HepG2 (cell line): ENCODE results near the gene RGS19. TPM values are rescaled to one million over a fixed set of nuclear protein-coding genes. Genes with fewer than 3 reads are reported as not detected.

ENCODE experiments used
- ATF6 ChIP-seq: sonication (generic); formaldehyde crosslinking; conservative IDR thresholded peaks from 2 replicates; pipeline ENCODE4 v1.4.0; 2020; ENCODE audit warnings: missing genetic modification reagents
- CAMTA2 ChIP-seq: sonication (generic); formaldehyde crosslinking; IDR thresholded peaks from 2 replicates; pipeline ENCODE4 v1.4.0; 2020; ENCODE audit warnings: mild to moderate bottlenecking, missing genetic modification reagents, borderline replicate concordance
- CSRNP2 ChIP-seq: sonication (generic); formaldehyde crosslinking; conservative IDR thresholded peaks from 2 replicates; pipeline ENCODE4 v1.8.0; 2022; ENCODE audit warnings: low read depth, missing genetic modification reagents
- HBP1 ChIP-seq: IDR thresholded peaks from 2 replicates; pipeline ENCODE4 v1.6.1; 2016; ENCODE audit warnings: low read depth, control low read depth
- KMT2A ChIP-seq: sonication (generic); formaldehyde crosslinking; IDR thresholded peaks from 2 replicates; pipeline ENCODE4 v1.4.0; 2020; ENCODE audit warnings: missing genetic modification reagents
- LRRFIP1 ChIP-seq: sonication (generic); formaldehyde crosslinking; conservative IDR thresholded peaks from 2 replicates; pipeline ENCODE4 v1.4.0; 2020; ENCODE audit warnings: missing genetic modification reagents
- MED1 ChIP-seq: sonication (generic); formaldehyde crosslinking; IDR thresholded peaks from 2 replicates; pipeline ENCODE4 v1.4.0; 2020; ENCODE audit warnings: missing genetic modification reagents
- MYNN ChIP-seq: sonication (generic); formaldehyde crosslinking; IDR thresholded peaks from 2 replicates; pipeline ENCODE4 v1.4.0; 2020; ENCODE audit warnings: mild to moderate bottlenecking, low read depth, missing genetic modification reagents
- PATZ1 ChIP-seq: sonication (generic); formaldehyde crosslinking; IDR thresholded peaks from 2 replicates; pipeline ENCODE4 v1.4.0; 2020; ENCODE audit warnings: missing genetic modification reagents
- SP4 ChIP-seq: sonication (generic); formaldehyde crosslinking; IDR thresholded peaks from 2 replicates; pipeline ENCODE4 v1.8.1; 2023; ENCODE audit warnings: mild to moderate bottlenecking, missing genetic modification reagents
- TGIF2 ChIP-seq: IDR thresholded peaks from 2 replicates; pipeline ENCODE4 v1.6.1; 2016; ENCODE audit warnings: control low read depth, missing compliant biosample characterization
- YEATS4 ChIP-seq: sonication (generic); formaldehyde crosslinking; IDR thresholded peaks from 2 replicates; pipeline ENCODE4 v1.4.0; 2020; ENCODE audit warnings: missing genetic modification reagents, borderline replicate concordance
- ZC3H13 ChIP-seq: sonication (generic); formaldehyde crosslinking; IDR thresholded peaks from 2 replicates; pipeline ENCODE4 v1.8.1; 2023; ENCODE audit warnings: mild to moderate bottlenecking, missing genetic modification reagents, moderate library complexity
- ZNF12 ChIP-seq: sonication (generic); formaldehyde crosslinking; IDR thresholded peaks from 2 replicates; pipeline ENCODE4 v1.5.0; 2020; ENCODE audit warnings: missing genetic modification reagents
- ZNF512 ChIP-seq: sonication (generic); formaldehyde crosslinking; IDR thresholded peaks from 2 replicates; pipeline ENCODE4 v1.4.0; 2020; ENCODE audit warnings: mild to moderate bottlenecking, missing genetic modification reagents
- ZNF546 ChIP-seq: sonication (generic); formaldehyde crosslinking; conservative IDR thresholded peaks from 2 replicates; pipeline ENCODE4 v1.8.1; 2023; ENCODE audit warnings: mild to moderate bottlenecking, missing genetic modification reagents
- ZNF878 ChIP-seq: sonication (generic); formaldehyde crosslinking; IDR thresholded peaks from 2 replicates; pipeline ENCODE4 v1.8.1; 2023; ENCODE audit warnings: mild to moderate bottlenecking, missing genetic modification reagents, moderate library complexity
- ZSCAN9 ChIP-seq: IDR thresholded peaks from 2 replicates; pipeline ENCODE4 v1.6.1; 2016; ENCODE audit warnings: borderline replicate concordance
- polyA plus RNA-seq, 8 experiments: library from polyadenylated mRNA; depleted of rRNA in 3 of 8; stranded (reverse) in 7 of 8; unstranded in 1 of 8; fragments of >200 nt; fragmentation: Illumina TruSeq in 4 of 8; extraction: Trizol in 4 of 8; gene quantifications; 2 replicates each; pipeline versions ENCODE4 v1.2.1 to v1.2.3, GENCODE V29; 2011 to 2016; ENCODE audit warnings: low read depth in 4 of 8, missing spikeins in 1 of 8, mixed read lengths in 1 of 8; ENCODE audit not compliant: insufficient read depth in 1 of 8
- total RNA-seq, 5 experiments: library from RNA; depleted of rRNA; stranded (reverse); fragments of >200 nt; fragmentation: Illumina TruSeq; extraction: Trizol; gene quantifications; 2 replicates each; pipeline ENCODE4 v1.2.3, GENCODE V29; 2016; ENCODE audit warnings: low read depth in 1 of 5

The RGS19 gene
- total and polyA plus RNA-seq, 2 of the 13 experiments (the other 11 are each of a cell fraction or from before 2014, with no cell fraction given): 10.7 to 11.9 TPM

GRCh38 chr20:64079273-64080012 is at the start of gene RGS19 (continued):
- no peak for TF ChIP-seq HBP1 (CRISPR knock-in tag)
- TF ChIP-seq ATF6 (CRISPR knock-in tag): no peak
- no peak for TF ChIP-seq ZNF512
- TF ChIP-seq PATZ1 (CRISPR knock-in tag): peak; percentile 95
- 0 out of 2 replicates have a peak, but pooled peaks have one; percentile 26 for TF ChIP-seq ZC3H13 (CRISPR knock-in tag)
- no peak for TF ChIP-seq CSRNP2 (CRISPR knock-in tag)
- TF ChIP-seq MED1 (CRISPR knock-in tag): peak; percentile 26; the same call in 1 of the 2 replicates
- TF ChIP-seq TGIF2: peak; percentile 10; the same call in 1 of the 2 replicates
- peak; percentile 64 for TF ChIP-seq SP4
- TF ChIP-seq LRRFIP1 (CRISPR knock-in tag): no peak
- no peak for TF ChIP-seq MYNN (CRISPR knock-in tag)
- peak; percentile 80; the same call in 1 of the 2 replicates for TF ChIP-seq CAMTA2 (CRISPR knock-in tag)
- TF ChIP-seq ZNF12 (CRISPR knock-in tag): no peak
- peak; percentile 52; the same call in 1 of the 2 replicates for TF ChIP-seq YEATS4 (CRISPR knock-in tag)
- no peak for TF ChIP-seq ZNF878 (CRISPR knock-in tag)
- no peak for TF ChIP-seq KMT2A
- TF ChIP-seq ZNF546 (CRISPR knock-in tag): peak; percentile 64; the same call in 1 of the 2 replicates
- TF ChIP-seq ZSCAN9: no peak; the same call in 1 of the 2 replicates
